ENCODE results near the gene CBX8. TPM values are rescaled to one million over a fixed set of nuclear protein-coding genes. Genes with fewer than 3 reads are reported as not detected.

Gene CBX8
- total and polyA plus RNA-seq, 2 of the 8 experiments (the other 6 are each of a cell fraction or from before 2014, with no cell fraction given), result 0.09 to 2.1 TPM

- no peak for TF ChIP-seq HDAC2 (IDR thresholded peaks at IDR 0.05; ENCODE audit: borderline replicate concordance in 1 of 2, low read depth in 2 of 2, low read length in 2 of 2)
- TF ChIP-seq BRCA1 (IDR thresholded peaks at IDR 0.05; ENCODE audit: low read depth, low read length), result no peak
- TF ChIP-seq CHD2 (IDR thresholded peaks at IDR 0.05; ENCODE audit: low read length), result no peak
- peak; percentile 33; the same call in 1 of the 2 replicates for TF ChIP-seq SUZ12 (IDR thresholded peaks at IDR 0.05; ENCODE audit: low read length)
- peak; percentile 7; the same call in 1 of the 2 replicates for TF ChIP-seq POLR2AphosphoS5 (IDR thresholded peaks at IDR 0.05; ENCODE audit: low read depth, low read length)
- TF ChIP-seq CTCF (IDR thresholded peaks at IDR 0.05; ENCODE audit: control extremely low read depth in 1 of 3, insufficient read depth in 1 of 3, low read depth in 1 of 3, low read length in 3 of 3), result peak; percentile 56 to 82 (median 77)
- TF ChIP-seq ASH2L (IDR thresholded peaks at IDR 0.05; ENCODE audit: low read length), result peak; percentile 26
- 0 out of 2 replicates have a peak, but pooled peaks have one; percentile 1 for TF ChIP-seq SRF (IDR thresholded peaks at IDR 0.05; ENCODE audit: low read depth, low read length)
- no peak for TF ChIP-seq TBP (IDR thresholded peaks at IDR 0.05; ENCODE audit: low read depth, low read length)
- no peak for TF ChIP-seq SIX5 (IDR thresholded peaks at IDR 0.05; ENCODE audit: low read depth, low read length)
- no peak for TF ChIP-seq TAF1 (IDR thresholded peaks at IDR 0.05; ENCODE audit: low read depth, low read length)
- TF ChIP-seq NANOG (IDR thresholded peaks at IDR 0.05; ENCODE audit: insufficient read depth, low read depth, low read length, poor library complexity, severe bottlenecking), result no peak
- TF ChIP-seq USF2 (IDR thresholded peaks at IDR 0.05; ENCODE audit: low read length), result peak; percentile 60
- no peak for TF ChIP-seq HDAC6 (IDR thresholded peaks at IDR 0.05; ENCODE audit: low read depth, low read length)
- no peak for TF ChIP-seq SAP30 (IDR thresholded peaks at IDR 0.05; ENCODE audit: insufficient read depth, insufficient replicate concordance, low read length)
- TF ChIP-seq CHD1 (IDR thresholded peaks at IDR 0.05; ENCODE audit: low read depth, low read length), result no peak
- no peak for TF ChIP-seq CEBPB (IDR thresholded peaks at IDR 0.05; ENCODE audit: low read depth, low read length)
- no peak for TF ChIP-seq SP4 (IDR thresholded peaks at IDR 0.05; ENCODE audit: low read length)
- TF ChIP-seq POU5F1 (IDR thresholded peaks at IDR 0.05; ENCODE audit: low read depth, low read length), result no peak
- no peak for TF ChIP-seq SIRT6 (IDR thresholded peaks at IDR 0.05; ENCODE audit: low read length)
- TF ChIP-seq GABPA (IDR thresholded peaks at IDR 0.05; ENCODE audit: borderline replicate concordance, insufficient read depth, low read length), result no peak
Measured at GRCh38 chr17:79808763-79809529, 12.1 kb upstream of the CBX8 start (continued).

Data from H1 (cell line).